ENCODE results near the gene PEAK1.

Gene PEAK1

DNA sequence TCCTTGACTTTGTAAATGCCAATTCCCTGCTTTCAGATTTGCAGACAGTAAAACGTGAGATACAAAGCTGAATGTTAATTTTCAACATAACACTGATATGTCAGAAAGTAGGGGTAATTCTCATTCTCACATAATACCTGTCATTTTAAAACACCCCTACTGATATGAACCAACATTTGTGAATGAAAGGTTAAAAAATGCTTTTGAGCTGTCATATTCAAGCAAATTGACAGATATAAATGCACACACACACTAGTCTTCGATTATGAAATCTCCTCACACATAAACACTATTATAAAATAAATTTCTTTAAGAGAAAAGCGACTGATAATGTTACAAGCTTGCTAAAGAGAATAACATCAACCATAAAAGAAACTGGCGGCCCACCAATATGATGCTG lies 128.8 kb downstream of the PEAK1 start:
- no peaks in the 10 kb centered on the region for H3F3A ChIP-seq (ENCODE audit: insufficient read depth)
- H3K9me3 ChIP-seq (ENCODE audit: insufficient read depth, low read length) = no peaks in the 10 kb centered on the region

DNA sequence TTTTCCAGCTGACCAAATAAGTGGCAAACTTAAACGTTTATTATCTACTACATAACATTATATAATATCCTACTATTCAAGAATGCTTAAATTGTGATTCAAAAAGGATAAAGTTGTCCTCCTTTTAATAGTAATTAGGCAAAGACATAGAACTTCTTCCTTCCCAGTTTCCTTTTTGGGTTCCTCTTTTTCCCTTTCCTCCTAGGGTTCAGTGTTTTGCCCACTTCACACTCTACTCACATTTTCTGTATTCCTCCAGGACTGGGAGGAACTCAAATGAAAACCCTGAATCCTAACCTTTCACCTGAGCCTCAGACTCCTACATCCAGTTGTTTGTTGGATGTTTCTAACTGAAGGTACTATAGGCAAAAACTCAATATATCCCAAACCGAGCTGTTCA lies 132.5 kb downstream of the PEAK1 start:
- Histone ChIP-seq H3K9me2 (replicated peaks; ENCODE audit: insufficient read depth, low read length) (no peaks in the 10 kb centered on the region), H3K9me3 (ENCODE audit: insufficient read depth, low read length) (no peaks in the 10 kb centered on the region), H4K20me1 (ENCODE audit: low read depth, low read length) (no peaks in the 10 kb centered on the region), H3K79me2 (ENCODE audit: insufficient read depth, low read length) (no peaks in the 10 kb centered on the region), H2AFZ (ENCODE audit: low read depth, low read length, severe bottlenecking) (no peak overlapping the region), H3K36me3 (ENCODE audit: low read length) (no peaks in the 10 kb centered on the region), H3K27me3 (ENCODE audit: low read length) (no peaks in the 10 kb centered on the region), H3K27ac (ENCODE audit: low read depth, low read length) (no peak overlapping the region), H3F3A (ENCODE audit: insufficient read depth) (no peaks in the 10 kb centered on the region), H3K4me2 (ENCODE audit: low read depth, low read length, poor library complexity, severe bottlenecking) (no peak overlapping the region), H3K4me3 (ENCODE audit: insufficient read depth, low read length, poor library complexity, severe bottlenecking) (no peak overlapping the region), H3K9ac (ENCODE audit: low read length) (no peak overlapping the region)
- TF ChIP-seq, protein P1, sequence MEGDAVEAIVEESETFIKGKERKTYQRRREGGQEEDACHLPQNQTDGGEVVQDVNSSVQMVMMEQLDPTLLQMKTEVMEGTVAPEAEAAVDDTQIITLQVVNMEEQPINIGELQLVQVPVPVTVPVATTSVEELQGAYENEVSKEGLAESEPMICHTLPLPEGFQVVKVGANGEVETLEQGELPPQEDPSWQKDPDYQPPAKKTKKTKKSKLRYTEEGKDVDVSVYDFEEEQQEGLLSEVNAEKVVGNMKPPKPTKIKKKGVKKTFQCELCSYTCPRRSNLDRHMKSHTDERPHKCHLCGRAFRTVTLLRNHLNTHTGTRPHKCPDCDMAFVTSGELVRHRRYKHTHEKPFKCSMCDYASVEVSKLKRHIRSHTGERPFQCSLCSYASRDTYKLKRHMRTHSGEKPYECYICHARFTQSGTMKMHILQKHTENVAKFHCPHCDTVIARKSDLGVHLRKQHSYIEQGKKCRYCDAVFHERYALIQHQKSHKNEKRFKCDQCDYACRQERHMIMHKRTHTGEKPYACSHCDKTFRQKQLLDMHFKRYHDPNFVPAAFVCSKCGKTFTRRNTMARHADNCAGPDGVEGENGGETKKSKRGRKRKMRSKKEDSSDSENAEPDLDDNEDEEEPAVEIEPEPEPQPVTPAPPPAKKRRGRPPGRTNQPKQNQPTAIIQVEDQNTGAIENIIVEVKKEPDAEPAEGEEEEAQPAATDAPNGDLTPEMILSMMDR (IDR thresholded peaks at IDR 0.05; ENCODE audit: insufficient read depth, low read length, poor library complexity, severe bottlenecking) = no peak
- no peak for TF ChIP-seq EZH2phosphoT487 (conservative IDR thresholded peaks at IDR 0.05; ENCODE audit: low read length)

More for the DNA sequence above, 128.8 kb downstream of the PEAK1 start:
- Histone ChIP-seq H3K4me3 (ENCODE audit: insufficient read depth, low read length, poor library complexity, severe bottlenecking) (no peak overlapping the region), H4K20me1 (ENCODE audit: low read depth, low read length) (no peaks in the 10 kb centered on the region), H3K27me3 (ENCODE audit: low read length) (no peaks in the 10 kb centered on the region), H3K9me2 (replicated peaks; ENCODE audit: insufficient read depth, low read length) (no peaks in the 10 kb centered on the region), H3K9ac (ENCODE audit: low read length) (no peak overlapping the region), H2AFZ (ENCODE audit: low read depth, low read length, severe bottlenecking) (no peak overlapping the region), H3K4me2 (ENCODE audit: low read depth, low read length, poor library complexity, severe bottlenecking) (no peak overlapping the region), H3K27ac (ENCODE audit: low read depth, low read length) (no peak overlapping the region), H3K79me2 (ENCODE audit: insufficient read depth, low read length) (no peaks in the 10 kb centered on the region), H3K36me3 (ENCODE audit: low read length) (no peaks in the 10 kb centered on the region)
- TF ChIP-seq EZH2phosphoT487 (conservative IDR thresholded peaks at IDR 0.05; ENCODE audit: low read length) = no peak
- TF ChIP-seq, protein P1 (IDR thresholded peaks at IDR 0.05; ENCODE audit: insufficient read depth, low read length, poor library complexity, severe bottlenecking) = no peak

DNA sequence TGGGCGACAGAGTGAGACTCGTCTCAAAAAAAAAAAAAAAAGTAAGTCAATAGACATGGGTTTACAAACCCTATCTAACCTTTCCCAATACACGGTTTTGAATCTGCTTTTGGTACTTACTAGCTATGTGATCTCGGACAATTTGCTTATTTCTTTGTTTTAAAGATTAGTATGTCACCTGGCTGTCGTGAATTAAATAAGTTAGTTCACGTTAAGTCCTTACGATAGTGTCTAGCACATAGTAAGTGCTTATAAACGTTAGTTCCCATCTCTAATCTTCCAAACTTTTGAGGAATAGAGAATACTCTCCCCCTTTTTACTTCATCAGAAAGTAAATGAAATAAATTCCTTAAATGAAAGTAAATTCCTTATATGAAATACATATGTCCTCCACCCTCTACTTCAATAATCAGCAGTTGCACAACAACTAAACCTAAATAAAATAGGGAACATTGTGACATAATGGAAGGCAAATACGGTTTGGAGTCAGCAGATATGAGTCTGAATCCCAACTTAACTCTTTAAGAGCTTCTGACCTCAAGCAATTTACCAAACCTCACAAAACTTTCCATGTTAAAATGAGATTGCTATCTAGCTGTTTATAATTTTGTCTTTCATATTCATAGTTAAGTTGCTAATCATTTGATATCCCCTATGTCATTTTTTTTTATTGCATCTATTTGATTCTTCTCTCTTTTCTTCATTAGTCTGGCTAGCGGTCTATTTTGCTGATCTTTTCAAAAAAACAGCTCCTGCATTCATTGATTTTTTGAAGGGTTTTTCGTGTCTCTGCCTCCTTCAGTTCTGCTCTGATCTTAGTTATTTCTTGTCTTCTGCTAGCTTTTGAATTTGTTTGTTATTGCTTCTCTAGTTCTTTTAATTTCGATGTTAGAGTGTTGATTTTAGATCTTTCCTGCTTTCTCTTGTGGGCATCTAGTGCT lies 134.6 kb downstream of the PEAK1 start:
- Histone ChIP-seq H3K9me2 (replicated peaks; ENCODE audit: insufficient read depth, low read length) (no peaks in the 10 kb centered on the region), H3K79me2 (ENCODE audit: insufficient read depth, low read length) (no peaks in the 10 kb centered on the region), H4K20me1 (ENCODE audit: low read depth, low read length) (no peaks in the 10 kb centered on the region), H3K9ac (ENCODE audit: low read length) (no peak overlapping the region), H3K4me2 (ENCODE audit: low read depth, low read length, poor library complexity, severe bottlenecking) (no peak overlapping the region), H3K4me3 (ENCODE audit: insufficient read depth, low read length, poor library complexity, severe bottlenecking) (no peak overlapping the region), H3K27me3 (ENCODE audit: low read length) (no peaks in the 10 kb centered on the region), H3K36me3 (ENCODE audit: low read length) (no peaks in the 10 kb centered on the region), H3K27ac (ENCODE audit: low read depth, low read length) (no peak overlapping the region), H3K9me3 (ENCODE audit: insufficient read depth, low read length) (no peaks in the 10 kb centered on the region), H3F3A (ENCODE audit: insufficient read depth) (no peaks in the 10 kb centered on the region), H2AFZ (ENCODE audit: low read depth, low read length, severe bottlenecking) (no peak overlapping the region)
- TF ChIP-seq, protein P1 (IDR thresholded peaks at IDR 0.05; ENCODE audit: insufficient read depth, low read length, poor library complexity, severe bottlenecking) = no peak
- TF ChIP-seq EZH2phosphoT487 (conservative IDR thresholded peaks at IDR 0.05; ENCODE audit: low read length) = no peak

All from SU-DHL-6 (cell line).